Measurements from ENCODE around the gene ELAVL1.
"Not testable (repeated sequence)": the region's sequence is repeated elsewhere in the genome, so short reads cannot be mapped to it uniquely, and the experiment has no call there.

DNA sequence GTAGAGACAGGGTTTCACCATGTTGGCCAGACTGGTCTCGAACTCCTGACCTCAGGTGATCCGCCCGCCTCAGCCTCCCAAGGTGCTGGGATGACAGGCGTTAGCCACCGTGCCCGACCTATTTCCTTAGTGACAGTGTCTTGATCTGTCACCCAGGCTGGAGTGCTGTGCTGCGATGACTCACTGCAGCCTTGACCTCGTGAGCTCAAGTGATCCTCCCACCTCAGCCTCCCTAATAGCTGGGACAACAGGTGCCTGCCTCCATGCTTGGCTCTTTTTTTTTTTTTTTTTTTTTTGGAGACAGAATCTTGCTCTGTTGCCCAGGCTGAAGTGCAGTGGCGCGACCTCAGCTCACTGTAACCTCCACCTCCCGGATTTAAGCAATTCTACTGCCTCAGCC, 75.4 kb downstream of the ELAVL1 start:
- TF ChIP-seq, protein P1, sequence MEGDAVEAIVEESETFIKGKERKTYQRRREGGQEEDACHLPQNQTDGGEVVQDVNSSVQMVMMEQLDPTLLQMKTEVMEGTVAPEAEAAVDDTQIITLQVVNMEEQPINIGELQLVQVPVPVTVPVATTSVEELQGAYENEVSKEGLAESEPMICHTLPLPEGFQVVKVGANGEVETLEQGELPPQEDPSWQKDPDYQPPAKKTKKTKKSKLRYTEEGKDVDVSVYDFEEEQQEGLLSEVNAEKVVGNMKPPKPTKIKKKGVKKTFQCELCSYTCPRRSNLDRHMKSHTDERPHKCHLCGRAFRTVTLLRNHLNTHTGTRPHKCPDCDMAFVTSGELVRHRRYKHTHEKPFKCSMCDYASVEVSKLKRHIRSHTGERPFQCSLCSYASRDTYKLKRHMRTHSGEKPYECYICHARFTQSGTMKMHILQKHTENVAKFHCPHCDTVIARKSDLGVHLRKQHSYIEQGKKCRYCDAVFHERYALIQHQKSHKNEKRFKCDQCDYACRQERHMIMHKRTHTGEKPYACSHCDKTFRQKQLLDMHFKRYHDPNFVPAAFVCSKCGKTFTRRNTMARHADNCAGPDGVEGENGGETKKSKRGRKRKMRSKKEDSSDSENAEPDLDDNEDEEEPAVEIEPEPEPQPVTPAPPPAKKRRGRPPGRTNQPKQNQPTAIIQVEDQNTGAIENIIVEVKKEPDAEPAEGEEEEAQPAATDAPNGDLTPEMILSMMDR (IDR thresholded peaks at IDR 0.05 in 8 of 11, conservative IDR thresholded peaks at IDR 0.05 in 3 of 11), result not testable (repeated sequence)
- not testable (repeated sequence) for TF ChIP-seq POLR2A (IDR thresholded peaks at IDR 0.05)
